Testis (tissue), 3 donors: ENCODE measurements around the gene CHTF18. TPM values are rescaled to one million over a fixed set of nuclear protein-coding genes. Genes with fewer than 3 reads are reported as not detected.

Experiments
- DNase-seq: peaks from one replicate; pipeline ENCODE4 v3.0.0-alpha.2; 2019
- H3K27ac ChIP-seq, 2 donors: fragments of 200-600 bp; sonication (generic); one replicate each; pipeline ENCODE4 v1.5.1; 2019
- H3K27me3 ChIP-seq: fragments of 200-600 bp; sonication (generic); one replicate; pipeline ENCODE4 v1.5.1; 2019
- H3K36me3 ChIP-seq: fragments of 200-600 bp; sonication (generic); one replicate; pipeline ENCODE4 v1.5.1; 2017; ENCODE audit warnings: low read depth; ENCODE audit errors: missing control alignments
- H3K4me1 ChIP-seq: fragments of 200-600 bp; sonication (generic); one replicate; pipeline ENCODE4 v1.5.1; 2019
- H3K4me3 ChIP-seq, 2 donors: fragments of 200-600 bp; sonication (generic); one replicate each; pipeline ENCODE4 v1.5.1; 2017 to 2019
- H3K9me3 ChIP-seq: fragments of 200-600 bp; sonication (generic); one replicate; pipeline ENCODE4 v1.5.1; 2017
- POLR2A ChIP-seq: fragments of 450-650 bp; IDR thresholded peaks from one replicate; pipeline ENCODE4 v1.6.1; 2017; ENCODE audit warnings: antibody characterized with exemption, mild to moderate bottlenecking, moderate library complexity
- WGBS, 2 donors: methylation state at CpG; one replicate each; pipeline ENCODE4 v1.1.5; 2018; 5-methylcytosine and 5-hydroxymethylcytosine counted together
- intact Hi-C: fragments of 100-400 bp; cut with DNase I; formaldehyde crosslinking; loops from one replicate; pipeline ENCODE4 v1.15.1; 2023; ENCODE audit warnings: low total_unique reads
- polyA plus RNA-seq: library from polyadenylated mRNA; stranded (reverse); fragments of 350-450 nt; fragmentation: Illumina TruSeq; extraction: RNeasy Lipid Tissue Mini Kit (QIAGEN cat#74804); gene quantifications from one replicate; pipeline ENCODE4 v1.2.3, GENCODE V29; 2014; ENCODE audit warnings: low read depth, low replicate concordance; ENCODE audit not compliant: insufficient read depth
- total RNA-seq, 2 donors: library from RNA; depleted of rRNA; stranded (reverse); fragments of >200 nt; gene quantifications; one replicate each; pipeline ENCODE4 v1.2.3, GENCODE V29; 2016
- TF ChIP-seq, protein P1 (sequence below), 3 experiments: fragments of 450-650 bp in 2 of 3; fragments of 200-600 bp in 1 of 3; sonication (generic) in 1 of 3; IDR thresholded peaks; one replicate each; pipeline ENCODE4 v1.5.1; 2016 to 2019; ENCODE audit warnings: antibody characterized with exemption in 3 of 3, mild to moderate bottlenecking in 2 of 3, moderate library complexity in 1 of 3

CHTF18 gene
- total and polyA plus RNA-seq, 3 donors from 2014 or later, result 32.5 to 95.0 (median 90.6) TPM

DNA sequence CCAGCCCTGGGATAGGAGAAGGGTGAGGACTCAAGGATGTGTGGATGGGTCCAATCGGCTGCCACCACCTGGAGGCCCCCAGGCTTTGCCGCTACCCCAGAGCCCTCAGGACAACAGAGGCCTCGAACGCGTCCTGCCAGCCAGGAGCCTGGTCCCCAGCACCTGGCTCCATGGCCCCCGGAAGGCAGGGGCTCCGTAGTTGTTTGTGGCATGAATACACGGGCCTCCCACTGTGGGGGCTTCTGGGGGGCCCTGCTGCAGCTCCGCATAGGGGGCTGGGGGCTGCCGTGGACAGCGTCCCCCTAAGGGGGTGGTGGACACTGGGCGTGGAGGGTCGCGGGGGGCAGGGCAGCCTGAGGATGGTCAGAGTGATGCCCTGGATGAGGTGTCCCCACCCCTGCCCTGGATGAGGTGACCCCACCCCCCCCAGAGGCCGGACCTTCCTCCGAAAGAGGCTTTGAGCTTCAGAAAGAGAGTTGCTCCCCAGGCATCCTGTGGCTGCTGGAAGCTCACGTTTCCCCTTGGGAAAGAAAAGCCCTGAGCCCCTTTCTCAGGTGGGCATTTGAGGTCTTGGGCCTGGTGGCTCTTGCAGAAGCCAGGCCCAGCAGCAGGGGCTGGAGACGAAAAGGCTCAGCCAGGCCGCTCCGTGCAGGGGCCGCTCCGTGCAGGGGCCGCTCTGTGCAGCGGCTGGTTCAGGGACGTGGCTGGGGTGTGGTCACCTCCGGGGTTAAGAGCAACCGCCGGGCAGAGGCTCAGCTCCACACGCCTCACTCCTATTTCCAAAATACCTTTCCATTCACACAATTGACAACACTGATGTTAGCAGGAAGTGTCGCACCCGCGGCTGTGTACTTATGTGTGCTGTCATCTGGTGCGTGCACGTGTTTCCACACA lies 52.4 kb downstream of the CHTF18 start:
- TF ChIP-seq, protein P1, sequence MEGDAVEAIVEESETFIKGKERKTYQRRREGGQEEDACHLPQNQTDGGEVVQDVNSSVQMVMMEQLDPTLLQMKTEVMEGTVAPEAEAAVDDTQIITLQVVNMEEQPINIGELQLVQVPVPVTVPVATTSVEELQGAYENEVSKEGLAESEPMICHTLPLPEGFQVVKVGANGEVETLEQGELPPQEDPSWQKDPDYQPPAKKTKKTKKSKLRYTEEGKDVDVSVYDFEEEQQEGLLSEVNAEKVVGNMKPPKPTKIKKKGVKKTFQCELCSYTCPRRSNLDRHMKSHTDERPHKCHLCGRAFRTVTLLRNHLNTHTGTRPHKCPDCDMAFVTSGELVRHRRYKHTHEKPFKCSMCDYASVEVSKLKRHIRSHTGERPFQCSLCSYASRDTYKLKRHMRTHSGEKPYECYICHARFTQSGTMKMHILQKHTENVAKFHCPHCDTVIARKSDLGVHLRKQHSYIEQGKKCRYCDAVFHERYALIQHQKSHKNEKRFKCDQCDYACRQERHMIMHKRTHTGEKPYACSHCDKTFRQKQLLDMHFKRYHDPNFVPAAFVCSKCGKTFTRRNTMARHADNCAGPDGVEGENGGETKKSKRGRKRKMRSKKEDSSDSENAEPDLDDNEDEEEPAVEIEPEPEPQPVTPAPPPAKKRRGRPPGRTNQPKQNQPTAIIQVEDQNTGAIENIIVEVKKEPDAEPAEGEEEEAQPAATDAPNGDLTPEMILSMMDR (IDR thresholded peaks at IDR 0.05), result no peak
- DNase-seq, result no peak

GRCh38 chr16:841455-842060 lies 53.1 kb downstream of the CHTF18 start:
- DNase-seq, result no peak
- Histone ChIP-seq H3K4me3 (no peak overlapping the region), H3K27ac (no peak overlapping the region), H3K4me1 (no peaks in the 10 kb centered on the region), H3K36me3 (no peaks in the 10 kb centered on the region), H3K27me3 (no peaks in the 10 kb centered on the region), H3K9me3 (no peaks in the 10 kb centered on the region)
- intact Hi-C loops, result no loop called here
- TF ChIP-seq, protein P1 (IDR thresholded peaks at IDR 0.05), result no peak
- no peak for TF ChIP-seq POLR2A
- WGBS, 2 donors, result 88 to 96% methylated on average over 7 to 16 of the region's 27 CpGs

More for the DNA sequence above, 52.4 kb downstream of the CHTF18 start:
- intact Hi-C loops, result no loop called here
- WGBS, 2 donors, result 77 to 78% methylated on average over 19 to 34 of the region's 34 CpGs
- Histone ChIP-seq H3K27me3 (no peaks in the 10 kb centered on the region), H3K4me3 (no peak overlapping the region), H3K36me3 (no peaks in the 10 kb centered on the region), H3K9me3 (no peaks in the 10 kb centered on the region), H3K4me1 (no peaks in the 10 kb centered on the region), H3K27ac (no peak overlapping the region)

- DNase-seq, result no peak
- Histone ChIP-seq H3K36me3 (no peaks in the 10 kb centered on the region), H3K4me1 (no peaks in the 10 kb centered on the region), H3K27me3 (no peaks in the 10 kb centered on the region), H3K4me3 (no peak overlapping the region), H3K9me3 (no peaks in the 10 kb centered on the region), H3K27ac (no peak overlapping the region)
- WGBS, 2 donors, result 70 to 80% methylated on average over 3 to 18 of the region's 19 CpGs
- intact Hi-C loops, result no loop called here
- TF ChIP-seq, protein P1 (IDR thresholded peaks at IDR 0.05), result no peak
- no peak for TF ChIP-seq POLR2A
These were observed 53.6 kb downstream of the CHTF18 start for GRCh38 chr16:842061-842476.

DNA sequence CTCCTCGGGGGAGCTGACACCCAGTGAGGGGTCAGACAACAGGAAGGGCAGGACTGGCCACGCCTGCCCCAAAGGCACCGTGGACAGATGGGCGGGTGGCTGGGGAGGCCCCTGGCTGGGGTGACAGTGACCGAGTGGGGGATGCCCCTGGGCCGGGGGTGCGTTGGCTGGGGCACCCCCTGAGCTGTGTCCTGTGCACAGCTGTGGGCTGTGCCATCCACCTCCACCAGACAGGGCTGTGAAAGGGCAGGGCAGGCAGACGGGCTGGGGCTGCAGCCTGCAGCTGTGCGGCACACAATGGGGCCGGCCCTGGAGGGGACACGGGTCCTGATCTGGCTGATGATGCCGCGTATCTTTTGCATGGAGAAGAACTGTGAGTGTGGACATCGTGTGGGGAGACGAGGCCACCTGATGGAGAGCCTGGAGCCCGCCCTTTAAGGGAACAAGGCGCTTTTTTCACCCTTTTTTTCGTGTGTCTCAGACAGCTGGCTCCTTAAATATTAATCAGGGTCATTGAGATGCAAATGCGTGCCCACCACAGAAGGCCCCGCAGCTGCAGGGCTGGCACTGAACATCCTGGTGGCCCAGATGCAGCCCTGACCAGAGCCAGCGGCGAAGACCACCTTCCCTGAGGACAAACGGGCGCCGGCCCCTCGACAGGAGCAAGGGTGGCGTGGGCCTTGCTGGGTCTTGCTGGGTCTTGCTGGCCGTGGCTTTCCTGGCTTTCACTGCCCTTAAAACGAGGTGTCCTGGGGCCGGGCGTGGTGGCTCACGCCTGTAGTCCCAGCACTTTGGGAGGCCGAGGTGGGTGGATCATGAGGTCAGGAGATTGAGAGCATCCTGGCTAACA lies 54.5 kb downstream of the CHTF18 start:
- no peak for DNase-seq
- TF ChIP-seq, protein P1 (IDR thresholded peaks at IDR 0.05), result no peak
- no peak for TF ChIP-seq POLR2A
- 86 to 89% methylated on average over 25 to 30 of the region's 33 CpGs for WGBS, 2 donors
- no peaks in the 10 kb centered on the region for H3K4me1 ChIP-seq
- H3K27me3 ChIP-seq, result no peaks in the 10 kb centered on the region
- H3K36me3 ChIP-seq, result no peaks in the 10 kb centered on the region
- no peaks in the 10 kb centered on the region for H3K9me3 ChIP-seq
- no peak overlapping the region for H3K4me3 ChIP-seq
- intact Hi-C loops, result no loop called here
- no peak overlapping the region for H3K27ac ChIP-seq
